H9 (cell line): Measurements from ENCODE around the gene PLEKHA8. TPM values are rescaled to one million over a fixed set of nuclear protein-coding genes. Genes with fewer than 3 reads are reported as not detected.

Experiments used
- DNase-seq: peaks from one replicate; pipeline ENCODE4 v3.0.0-alpha.2; 2017
- H2AFZ ChIP-seq: one replicate; pipeline ENCODE4 v1.6.1; 2013; ENCODE audit warnings: mild to moderate bottlenecking, low read length, control low read depth, moderate library complexity
- H2AK5ac ChIP-seq: 2 replicates; pipeline ENCODE4 v1.6.1; 2013; ENCODE audit warnings: low read length, control low read depth, mixed read lengths; ENCODE audit not compliant: insufficient read length
- H2BK120ac ChIP-seq: one replicate; pipeline ENCODE4 v1.6.1; 2013; ENCODE audit warnings: low read depth, mild to moderate bottlenecking, low read length, control low read depth, inconsistent platforms; ENCODE audit not compliant: poor library complexity, severe bottlenecking
- H2BK12ac ChIP-seq: 2 replicates; pipeline ENCODE4 v1.6.1; 2013; ENCODE audit warnings: low read length, control low read depth, mixed read lengths, low read depth; ENCODE audit not compliant: insufficient read length
- H2BK15ac ChIP-seq: 2 replicates; pipeline ENCODE4 v1.6.1; 2013; ENCODE audit warnings: low read depth, low read length, control low read depth
- H2BK20ac ChIP-seq: one replicate; pipeline ENCODE4 v1.6.1; 2013; ENCODE audit warnings: low read depth, mild to moderate bottlenecking, low read length, control low read depth, inconsistent platforms; ENCODE audit not compliant: poor library complexity, severe bottlenecking
- H2BK5ac ChIP-seq: 2 replicates; pipeline ENCODE4 v1.6.1; 2013; ENCODE audit warnings: low read length, control low read depth, mixed read lengths; ENCODE audit not compliant: insufficient read length
- H3K14ac ChIP-seq: 2 replicates; pipeline ENCODE4 v1.6.1; 2013; ENCODE audit warnings: low read length, control low read depth; ENCODE audit not compliant: insufficient read depth
- H3K18ac ChIP-seq: 2 replicates; pipeline ENCODE4 v1.6.1; 2013; ENCODE audit warnings: low read depth, mild to moderate bottlenecking, mixed read lengths, low read length, control low read depth; ENCODE audit not compliant: insufficient read length
- H3K23ac ChIP-seq: 2 replicates; pipeline ENCODE4 v1.6.1; 2013; ENCODE audit warnings: low read length, control low read depth, mixed read lengths, low read depth; ENCODE audit not compliant: insufficient read length
- H3K23me2 ChIP-seq: 2 replicates; pipeline ENCODE4 v1.6.1; 2013; ENCODE audit warnings: low read depth, mild to moderate bottlenecking, mixed read lengths, low read length, control low read depth; ENCODE audit not compliant: insufficient read length, poor library complexity, severe bottlenecking
- H3K27ac ChIP-seq: 2 replicates; pipeline ENCODE4 v1.5.1; 2013; ENCODE audit warnings: low read length, control low read depth, mixed read lengths, low read depth; ENCODE audit not compliant: insufficient read length
- H3K27me3 ChIP-seq: 2 replicates; pipeline ENCODE4 v1.6.1; 2013; ENCODE audit warnings: low read length, control low read depth, inconsistent platforms; ENCODE audit not compliant: insufficient read depth
- H3K4ac ChIP-seq: 2 replicates; pipeline ENCODE4 v1.6.1; 2013; ENCODE audit warnings: low read depth, mild to moderate bottlenecking, control low read depth, inconsistent platforms, low read length, moderate library complexity
- H3K4me1 ChIP-seq: 2 replicates; pipeline ENCODE4 v1.6.1; 2013; ENCODE audit warnings: low read length, control low read depth, inconsistent platforms; ENCODE audit not compliant: insufficient read depth
- H3K4me2 ChIP-seq: 2 replicates; pipeline ENCODE4 v1.6.1; 2013; ENCODE audit warnings: low read length, control low read depth, mixed read lengths; ENCODE audit not compliant: insufficient read length, insufficient read depth
- H3K56ac ChIP-seq: 2 replicates; pipeline ENCODE4 v1.6.1; 2013; ENCODE audit warnings: low read depth, mild to moderate bottlenecking, mixed read lengths, low read length, control low read depth; ENCODE audit not compliant: insufficient read length
- H3K79me1 ChIP-seq: 2 replicates; pipeline ENCODE4 v1.6.1; 2013; ENCODE audit warnings: low read depth, mild to moderate bottlenecking, moderate library complexity, low read length, control low read depth, inconsistent platforms; ENCODE audit not compliant: insufficient read depth, poor library complexity, severe bottlenecking
- H3K79me2 ChIP-seq: 2 replicates; pipeline ENCODE4 v1.6.1; 2013; ENCODE audit warnings: low read length, control low read depth, inconsistent platforms; ENCODE audit not compliant: insufficient read depth
- H3K9ac ChIP-seq: 2 replicates; pipeline ENCODE4 v1.6.1; 2013; ENCODE audit warnings: low read length, control low read depth, mixed read lengths; ENCODE audit not compliant: insufficient read length; ENCODE audit errors: extremely low read depth
- H3K9me3 ChIP-seq: one replicate; pipeline ENCODE4 v1.6.1; 2013; ENCODE audit warnings: low read depth, low read length, inconsistent platforms; ENCODE audit not compliant: control insufficient read depth
- H3T11ph ChIP-seq: one replicate; pipeline ENCODE4 v1.6.1; 2013; ENCODE audit warnings: mild to moderate bottlenecking, low read length, control low read depth, inconsistent platforms
- H4K20me1 ChIP-seq: one replicate; pipeline ENCODE4 v1.6.1; 2013; ENCODE audit not compliant: control insufficient read depth, insufficient read length, insufficient read depth
- H4K5ac ChIP-seq: 2 replicates; pipeline ENCODE4 v1.6.1; 2013; ENCODE audit warnings: low read depth, mild to moderate bottlenecking, mixed read lengths, low read length, control low read depth; ENCODE audit not compliant: insufficient read length
- H4K8ac ChIP-seq: replicated peaks from 2 replicates; pipeline ENCODE4 v1.6.1; 2013; ENCODE audit warnings: low read length, control low read depth, mixed read lengths, low read depth; ENCODE audit not compliant: insufficient read length
- H4K91ac ChIP-seq: 2 replicates; pipeline ENCODE4 v1.6.1; 2013; ENCODE audit warnings: low read depth, mild to moderate bottlenecking, moderate library complexity, mixed read lengths, low read length, control low read depth; ENCODE audit not compliant: insufficient read length
- H3K27ac Mint-ChIP-seq, 3 experiments: 2 replicates in 2 of 3; 3 replicates in 1 of 3; pipeline ENCODE4 v1.8.0; 2020 to 2021; ENCODE audit warnings: mixed read lengths in 3 of 3, mild to moderate bottlenecking in 1 of 3, moderate library complexity in 1 of 3
- H3K27me3 Mint-ChIP-seq: 2 replicates; pipeline ENCODE4 v1.8.0; 2021; ENCODE audit warnings: low read depth, mild to moderate bottlenecking, moderate library complexity, mixed read lengths
- H3K36me3 Mint-ChIP-seq, 3 experiments: 2 replicates in 2 of 3; 3 replicates in 1 of 3; pipeline ENCODE4 v1.8.0; 2020 to 2021; ENCODE audit warnings: low read depth in 3 of 3, mixed read lengths in 3 of 3; ENCODE audit not compliant: insufficient read depth in 1 of 3
- H3K4me1 Mint-ChIP-seq, 2 experiments: 2 replicates each; pipeline ENCODE4 v1.8.0; 2020; ENCODE audit warnings: mixed read lengths in 2 of 2
- H3K4me3 Mint-ChIP-seq, 2 experiments: 2 replicates in 1 of 2; 3 replicates in 1 of 2; pipeline ENCODE4 v1.8.0; 2020 to 2021; ENCODE audit warnings: mild to moderate bottlenecking in 2 of 2, mixed read lengths in 2 of 2, moderate library complexity in 1 of 2
- H3K9me3 Mint-ChIP-seq, 2 experiments: 2 replicates in 1 of 2; 3 replicates in 1 of 2; pipeline ENCODE4 v1.8.0; 2020; ENCODE audit warnings: mild to moderate bottlenecking in 2 of 2, mixed read lengths in 2 of 2, moderate library complexity in 1 of 2
- CTCF ChIP-seq: fragments of 200-600 bp; sonication (generic); conservative IDR thresholded peaks from 3 replicates; pipeline ENCODE4 v1.8.0; 2021; ENCODE audit warnings: antibody characterized with exemption, mild to moderate bottlenecking
- WGBS: extraction: QIAGEN DNeasy Blood & Tissue Kit; methylation state at CpG from one replicate; pipeline ENCODE4 v1.1.7; 2013; ENCODE audit warnings: missing lambda C conversion rate, low lambda C conversion rate, mixed read lengths; ENCODE audit not compliant: insufficient read length; ENCODE audit errors: extremely low coverage; 5-methylcytosine and 5-hydroxymethylcytosine counted together
- total RNA-seq: library from RNA; stranded (reverse); gene quantifications from 2 replicates; pipeline ENCODE4 v1.2.1, GENCODE V29; 2021

Gene PLEKHA8
- total RNA-seq, 1 experiment from 2014 or later = 37.0 TPM

- H2BK120ac ChIP-seq = no peak overlapping the region
- H2BK15ac ChIP-seq = no peak overlapping the region
- H4K20me1 ChIP-seq = no peaks in the 10 kb centered on the region
- H3K23ac ChIP-seq = no peak overlapping the region
- H3K14ac ChIP-seq = no peak overlapping the region
- H3K4ac ChIP-seq = no peak overlapping the region
- Mint-ChIP-seq H3K4me1 (peaks cover 13 to 18% of the 10 kb centered on the region in 2 experiments), H3K36me3 (peaks cover 9 to 23% (median 10%) of the 10 kb centered on the region in 3 experiments; a peak in 5 of 7 replicates), H3K9me3 (no peaks in the 10 kb centered on the region), H3K27ac (no peak overlapping the region), H3K4me3 (no peak overlapping the region), H3K27me3 (no peaks in the 10 kb centered on the region)
- H2BK20ac ChIP-seq = no peak overlapping the region
- no peaks in the 10 kb centered on the region for H3K79me1 ChIP-seq
- no peak overlapping the region for H3T11ph ChIP-seq
- H2BK12ac ChIP-seq = no peak overlapping the region
- H3K9ac ChIP-seq = no peak overlapping the region
- no peak for DNase-seq
- H2BK5ac ChIP-seq = no peak overlapping the region
- H3K9me3 ChIP-seq = no peaks in the 10 kb centered on the region
- no peak overlapping the region for H3K27ac ChIP-seq
- H2AFZ ChIP-seq = no peak overlapping the region
- no peaks in the 10 kb centered on the region for H3K23me2 ChIP-seq
- H4K8ac ChIP-seq = no peak overlapping the region
- no peaks in the 10 kb centered on the region for H3K79me2 ChIP-seq
- no peaks in the 10 kb centered on the region for H3K27me3 ChIP-seq
- no peak overlapping the region for H3K4me2 ChIP-seq
- no peak overlapping the region for H4K5ac ChIP-seq
- H4K91ac ChIP-seq = no peak overlapping the region
- no peak for TF ChIP-seq CTCF
- no peak overlapping the region for H2AK5ac ChIP-seq
- H3K56ac ChIP-seq = no peak overlapping the region
- 0 out of 2 replicates have a peak, but pooled peaks cover 3% of the 10 kb centered on the region for H3K4me1 ChIP-seq
- no CpG with 5 or more reads among the region's 2 CpGs for WGBS
- H3K18ac ChIP-seq = no peak overlapping the region
These were observed 51.7 kb downstream of the PLEKHA8 start for GRCh38 chr7:30079880-30080279.
